ENCODE measurements around the gene TVP23C. TPM values are rescaled to one million over a fixed set of nuclear protein-coding genes. Genes with fewer than 3 reads are reported as not detected.

The TVP23C gene
- total RNA-seq, 6 experiments from 2014 or later = 9.3 to 14.9 (median 12.4) TPM

GRCh38 chr17:15467592-15467991 lies 95.7 kb downstream of the TVP23C start, which contains the start of gene CDRT4:
Gene CDRT4 (minus strand): TSS chr17:15467621. CDS start chr17:15440238, 27,383 bp downstream.
- H3K27ac Mint-ChIP-seq = no peak within 1 kb of the TSS
- peaks cover 2% of the 10 kb centered on the region for H3K27me3 Mint-ChIP-seq (ENCODE audit: insufficient read depth)
- no peak within 1 kb of the TSS for H3K4me3 Mint-ChIP-seq
- H3K36me3 Mint-ChIP-seq (ENCODE audit: low read depth) = no peaks in the 10 kb centered on the region
- TF ChIP-seq CTCF (IDR thresholded peaks at IDR 0.05) = no peak
- DNase-seq = no peak
- peaks cover 15% of the 10 kb centered on the region for H3K4me1 Mint-ChIP-seq (ENCODE audit: low read depth)
- no peaks in the 10 kb centered on the region for H3K9me3 Mint-ChIP-seq

DNA sequence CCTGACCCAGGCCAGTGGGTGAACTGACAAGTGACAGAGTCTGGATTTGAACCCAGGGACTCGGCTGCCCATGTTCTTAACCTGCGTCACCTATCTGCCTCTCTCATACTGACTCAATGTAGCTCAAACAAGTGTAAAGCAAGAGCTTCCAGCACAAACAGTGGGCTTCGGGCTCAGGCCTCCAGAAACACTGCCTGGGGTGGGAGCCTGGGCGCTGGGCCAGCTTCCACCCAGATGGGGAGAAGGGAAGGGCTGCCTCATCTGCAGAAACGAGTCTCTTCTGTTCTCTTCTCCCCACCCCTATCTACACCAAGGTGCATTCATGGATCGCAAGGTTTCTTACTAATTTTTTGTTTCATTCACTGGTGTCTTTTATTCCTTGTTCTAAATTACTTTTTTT lies 97.2 kb downstream of the TVP23C start:
- no peak for TF ChIP-seq CTCF (IDR thresholded peaks at IDR 0.05)
- Mint-ChIP-seq H3K4me3 (no peak overlapping the region), H3K36me3 (ENCODE audit: low read depth) (no peaks in the 10 kb centered on the region; the same call in 1 of the 2 replicates)

DNA sequence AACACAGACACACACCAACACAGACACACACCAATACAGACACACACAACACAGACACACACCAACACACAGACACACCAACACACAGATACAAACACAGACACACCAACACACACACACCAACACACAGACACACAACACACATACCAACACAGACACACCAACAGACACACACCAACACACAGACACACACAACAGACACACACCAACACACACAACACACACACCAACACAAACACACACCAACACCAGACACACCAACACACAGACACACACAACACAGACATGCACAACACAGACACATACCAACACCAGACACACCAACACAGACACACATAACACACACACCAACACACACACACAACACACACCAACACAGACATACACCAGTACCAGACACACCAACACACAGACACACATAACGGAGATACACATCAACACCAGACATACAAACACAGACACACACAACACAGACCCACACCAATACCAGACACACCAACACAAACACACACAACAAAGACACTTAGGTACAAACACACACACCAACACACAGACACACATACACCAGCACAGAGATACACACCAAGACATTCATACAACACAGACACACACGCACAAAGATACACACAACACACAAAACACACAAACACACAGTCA lies 98.1 kb downstream of the TVP23C start:
- Mint-ChIP-seq H3K36me3 (ENCODE audit: low read depth) (no peaks in the 10 kb centered on the region; the same call in 1 of the 2 replicates), H3K4me1 (ENCODE audit: low read depth) (peaks cover 19% of the 10 kb centered on the region), H3K27me3 (ENCODE audit: insufficient read depth) (peaks cover 2% of the 10 kb centered on the region), H3K27ac (no peak overlapping the region), H3K9me3 (no peaks in the 10 kb centered on the region), H3K4me3 (no peak overlapping the region)
- TF ChIP-seq CTCF (IDR thresholded peaks at IDR 0.05) = no peak
- no peak for DNase-seq

More for the DNA sequence above, 97.2 kb downstream of the TVP23C start:
- Mint-ChIP-seq H3K4me1 (ENCODE audit: low read depth) (peaks cover 19% of the 10 kb centered on the region), H3K9me3 (no peaks in the 10 kb centered on the region), H3K27ac (no peak overlapping the region), H3K27me3 (ENCODE audit: insufficient read depth) (peaks cover 2% of the 10 kb centered on the region)
- no peak for DNase-seq

- Mint-ChIP-seq H3K9me3 (no peaks in the 10 kb centered on the region), H3K4me3 (no peak overlapping the region), H3K4me1 (ENCODE audit: low read depth) (peaks cover 19% of the 10 kb centered on the region), H3K27me3 (ENCODE audit: insufficient read depth) (peaks cover 7% of the 10 kb centered on the region), H3K36me3 (ENCODE audit: low read depth) (no peaks in the 10 kb centered on the region; the same call in 1 of the 2 replicates), H3K27ac (no peak overlapping the region)
- no peak for TF ChIP-seq CTCF (IDR thresholded peaks at IDR 0.05)
- DNase-seq = no peak
Observed at GRCh38 chr17:15464231-15464985, 98.9 kb downstream of the TVP23C start.

- no peak for TF ChIP-seq CTCF (IDR thresholded peaks at IDR 0.05)
- Mint-ChIP-seq H3K4me3 (peak overlapping the region; percentile 7; the same call in 1 of the 2 replicates), H3K27ac (peak overlapping the region; percentile 62), H3K27me3 (ENCODE audit: insufficient read depth) (peaks cover 7% of the 10 kb centered on the region; the same call in 1 of the 2 replicates), H3K9me3 (no peaks in the 10 kb centered on the region), H3K36me3 (ENCODE audit: low read depth) (no peaks in the 10 kb centered on the region; the same call in 1 of the 2 replicates), H3K4me1 (ENCODE audit: low read depth) (peaks cover 22% of the 10 kb centered on the region)
- DNase-seq = peak; percentile 77
Observed at GRCh38 chr17:15462976-15463772, 100.1 kb downstream of the TVP23C start.
